NT2/D1 (cell line): ENCODE data around the gene RAB8B.

Experiments
- DNase-seq: peaks from one replicate; pipeline ENCODE4 v3.0.0-alpha.2; 2011; ENCODE audit warnings: low read depth, low spot score
- H3K27me3 ChIP-seq: 2 replicates; pipeline ENCODE4 v1.6.0; 2011; ENCODE audit warnings: mild to moderate bottlenecking; ENCODE audit not compliant: insufficient read length, insufficient read depth
- H3K36me3 ChIP-seq: 2 replicates; pipeline ENCODE4 v1.6.1; 2011; ENCODE audit warnings: mild to moderate bottlenecking, low read length, mixed read lengths; ENCODE audit not compliant: insufficient read depth, insufficient read length
- H3K4me1 ChIP-seq: 2 replicates; pipeline ENCODE4 v1.5.1; 2011; ENCODE audit not compliant: insufficient read depth, insufficient read length
- H3K4me3 ChIP-seq: 2 replicates; pipeline ENCODE4 v1.5.1; 2011; ENCODE audit warnings: low read depth; ENCODE audit not compliant: insufficient read length
- H3K9ac ChIP-seq: 2 replicates; pipeline ENCODE4 v1.6.0; 2011; ENCODE audit warnings: low read depth; ENCODE audit not compliant: insufficient read length
- H3K9me3 ChIP-seq: 2 replicates; pipeline ENCODE4 v1.5.1; 2011; ENCODE audit warnings: mild to moderate bottlenecking, low read length; ENCODE audit not compliant: insufficient read depth
- SUZ12 ChIP-seq: IDR thresholded peaks from 2 replicates; pipeline ENCODE4 v1.6.1; 2011; ENCODE audit not compliant: insufficient read length, insufficient read depth; ENCODE audit errors: extremely low read depth
- YY1 ChIP-seq: IDR thresholded peaks from 2 replicates; pipeline ENCODE4 v1.6.1; 2011; ENCODE audit not compliant: insufficient read length, insufficient read depth
- ZNF274 ChIP-seq: IDR thresholded peaks from 2 replicates; pipeline ENCODE4 v1.6.1; 2011; ENCODE audit warnings: mild to moderate bottlenecking, low read depth, low read length

RAB8B gene

GRCh38 chr15:63226155-63226883 is 36.9 kb downstream of the RAB8B start:
- no peak overlapping the region for H3K9ac ChIP-seq
- no peak overlapping the region for H3K4me3 ChIP-seq
- TF ChIP-seq SUZ12 (no peak), YY1 (no peak), ZNF274 (no peak)
- H3K36me3 ChIP-seq: no peaks in the 10 kb centered on the region
- H3K4me1 ChIP-seq: no peaks in the 10 kb centered on the region
- no peak for DNase-seq
- H3K9me3 ChIP-seq: no peaks in the 10 kb centered on the region
- H3K27me3 ChIP-seq: no peaks in the 10 kb centered on the region

GRCh38 chr15:63226966-63227401 is 37.6 kb downstream of the RAB8B start:
- DNase-seq: no peak
- H3K9ac ChIP-seq: no peak overlapping the region

GRCh38 chr15:63227689-63228088 is 38.3 kb downstream of the RAB8B start:
- Histone ChIP-seq H3K27me3 (no peaks in the 10 kb centered on the region), H3K9me3 (no peaks in the 10 kb centered on the region), H3K4me1 (no peaks in the 10 kb centered on the region), H3K36me3 (no peaks in the 10 kb centered on the region), H3K9ac (no peak overlapping the region), H3K4me3 (no peak overlapping the region)
- DNase-seq: no peak
- TF ChIP-seq YY1 (no peak), SUZ12 (no peak), ZNF274 (no peak)

More at GRCh38 chr15:63226966-63227401, 37.6 kb downstream of the RAB8B start:
- Histone ChIP-seq H3K27me3 (no peaks in the 10 kb centered on the region), H3K4me3 (no peak overlapping the region), H3K36me3 (no peaks in the 10 kb centered on the region), H3K4me1 (no peaks in the 10 kb centered on the region), H3K9me3 (no peaks in the 10 kb centered on the region)
- TF ChIP-seq YY1 (no peak), ZNF274 (no peak), SUZ12 (no peak)

- TF ChIP-seq YY1: no peak
- TF ChIP-seq ZNF274: no peak
- no peak for TF ChIP-seq SUZ12
- no peak for DNase-seq
- H3K4me3 ChIP-seq: no peak overlapping the region
- H3K36me3 ChIP-seq: no peaks in the 10 kb centered on the region
- no peaks in the 10 kb centered on the region for H3K27me3 ChIP-seq
- H3K9me3 ChIP-seq: no peaks in the 10 kb centered on the region
- H3K9ac ChIP-seq: no peak overlapping the region
- no peaks in the 10 kb centered on the region for H3K4me1 ChIP-seq
Measured at GRCh38 chr15:63231206-63231605, 41.8 kb downstream of the RAB8B start.

GRCh38 chr15:63231706-63232105 is 42.3 kb downstream of the RAB8B start:
- no peak overlapping the region for H3K9ac ChIP-seq
- H3K4me1 ChIP-seq: no peaks in the 10 kb centered on the region
- no peaks in the 10 kb centered on the region for H3K9me3 ChIP-seq
- no peak overlapping the region for H3K4me3 ChIP-seq
- TF ChIP-seq ZNF274: no peak
- no peak for TF ChIP-seq SUZ12
- TF ChIP-seq YY1: no peak
- no peaks in the 10 kb centered on the region for H3K36me3 ChIP-seq
- H3K27me3 ChIP-seq: no peaks in the 10 kb centered on the region
- no peak for DNase-seq

- no peak for DNase-seq
- Histone ChIP-seq H3K9me3 (no peaks in the 10 kb centered on the region), H3K27me3 (no peaks in the 10 kb centered on the region), H3K9ac (no peak overlapping the region), H3K4me3 (no peak overlapping the region), H3K4me1 (no peaks in the 10 kb centered on the region), H3K36me3 (no peaks in the 10 kb centered on the region)
- TF ChIP-seq ZNF274: no peak
- no peak for TF ChIP-seq SUZ12
- TF ChIP-seq YY1: no peak
Measured at GRCh38 chr15:63232405-63232804, 43.0 kb downstream of the RAB8B start.

GRCh38 chr15:63232943-63233342 is 43.5 kb downstream of the RAB8B start:
- Histone ChIP-seq H3K27me3 (no peaks in the 10 kb centered on the region), H3K4me1 (no peaks in the 10 kb centered on the region), H3K9me3 (no peaks in the 10 kb centered on the region), H3K4me3 (no peak overlapping the region), H3K36me3 (no peaks in the 10 kb centered on the region), H3K9ac (no peak overlapping the region)
- DNase-seq: no peak
- TF ChIP-seq SUZ12: no peak
- TF ChIP-seq ZNF274: no peak
- TF ChIP-seq YY1: no peak
